Body of pancreas (tissue), 4 donors: Measurements from ENCODE around the gene PRELP. TPM values are rescaled to one million over a fixed set of nuclear protein-coding genes. Genes with fewer than 3 reads are reported as not detected.

Source experiments
- ATAC-seq: fragments of 150-250 bp; one replicate; pipeline ENCODE4 v1.9.1; 2016
- DNase-seq, 4 donors: peaks; one replicate each; pipeline ENCODE4 v3.0.0-alpha.2; 2019
- H3K27ac ChIP-seq, 4 donors: fragments of 200-600 bp; sonication (generic); 1 replicate in 3 of 4; 2 replicates in 1 of 4; pipeline versions ENCODE4 v1.5.1 to v1.6.1; 2016 to 2019; ENCODE audit warnings: mild to moderate bottlenecking in 1 of 4, mixed read lengths in 1 of 4, moderate library complexity in 1 of 4
- H3K27me3 ChIP-seq, 2 donors: fragments of 200-600 bp; sonication (generic); one replicate each; pipeline ENCODE4 v1.6.0; 2016; ENCODE audit warnings: mild to moderate bottlenecking in 1 of 2
- H3K36me3 ChIP-seq, 2 donors: fragments of 200-600 bp; sonication (generic); replicated peaks in 1 of 2; 2 replicates each; pipeline ENCODE4 v1.5.1; 2016; ENCODE audit warnings: low read depth in 2 of 2; ENCODE audit not compliant: insufficient read depth in 1 of 2
- H3K4me1 ChIP-seq: fragments of 200-600 bp; sonication (generic); one replicate; pipeline ENCODE4 v1.6.0; 2016
- H3K4me3 ChIP-seq, 2 donors: fragments of 200-600 bp; sonication (generic); 1 replicate in 1 of 2; 2 replicates in 1 of 2; pipeline ENCODE4 v1.5.1; 2016 to 2019
- H3K9me3 ChIP-seq, 3 donors: fragments of 200-600 bp; sonication (generic); 1 replicate in 2 of 3; 2 replicates in 1 of 3; pipeline ENCODE4 v1.5.1; 2016
- POLR2A ChIP-seq, 3 donors: fragments of 450-650 bp; IDR thresholded peaks; one replicate each; pipeline ENCODE4 v1.6.1; 2016; ENCODE audit warnings: antibody characterized with exemption in 3 of 3, mild to moderate bottlenecking in 2 of 3
- WGBS, 2 donors: methylation state at CpG; one replicate each; pipeline ENCODE4 v1.1.5; 2017; 5-methylcytosine and 5-hydroxymethylcytosine counted together
- intact Hi-C: fragments of 100-400 bp; cut with DNase I; formaldehyde crosslinking; loops from one replicate; pipeline ENCODE4 v1.15.1; 2023
- total RNA-seq, 2 donors: library from RNA; depleted of rRNA; stranded (reverse); fragments of >200 nt; gene quantifications; one replicate each; pipeline ENCODE4 v1.1.0, GENCODE V29; 2016
- TF ChIP-seq, protein P1 (sequence below), 7 experiments: fragments of 450-650 bp in 4 of 7; fragments of 200-600 bp in 3 of 7; sonication (generic) in 3 of 7; IDR thresholded peaks; one replicate each; pipeline ENCODE4 v1.5.1; 2016 to 2019; ENCODE audit warnings: antibody characterized with exemption in 7 of 7

Gene PRELP
- total RNA-seq, 2 donors from 2014 or later: 14.8 to 28.0 TPM

DNA sequence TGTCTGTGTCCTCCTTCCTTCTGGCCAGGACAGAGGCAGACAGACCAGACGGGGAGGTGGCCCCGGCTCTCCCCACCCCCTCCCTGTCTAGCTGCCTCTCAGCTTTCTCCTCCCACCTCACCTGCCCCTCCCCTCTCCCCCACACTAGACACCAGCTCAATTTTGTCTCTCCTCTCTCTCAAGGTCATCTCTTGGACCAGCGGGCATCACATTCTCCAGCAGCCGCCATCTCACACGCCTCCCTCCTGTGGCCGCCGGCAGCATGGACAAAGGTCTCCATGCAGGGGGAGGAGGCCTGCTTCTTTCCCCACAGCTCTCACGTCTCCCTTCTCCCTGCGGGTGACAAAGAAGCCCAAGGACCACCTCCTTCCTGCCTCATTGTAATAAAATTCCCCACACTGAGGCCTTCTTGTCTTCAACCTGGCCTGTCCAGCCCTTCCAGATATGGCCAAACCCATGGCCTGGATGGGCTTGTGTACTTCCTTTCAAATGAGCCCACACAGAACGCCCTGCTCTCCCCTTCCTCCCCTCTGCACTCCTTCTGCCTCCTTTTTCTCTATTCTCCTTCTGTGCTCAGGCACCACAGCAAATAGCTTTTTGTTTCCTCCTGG is 33.0 kb downstream of the PRELP start:
- 52 to 67% methylated on average over 10 of the region's 10 CpGs for WGBS, 2 donors
- H3K4me3 ChIP-seq: no peak overlapping the region
- ATAC-seq (no peak), DNase-seq (no peak)
- no peaks in the 10 kb centered on the region for H3K4me1 ChIP-seq
- H3K27ac ChIP-seq: no peak overlapping the region
- intact Hi-C loops: no loop called here
- H3K36me3 ChIP-seq: no peaks in the 10 kb centered on the region
- no peaks in the 10 kb centered on the region for H3K9me3 ChIP-seq
- TF ChIP-seq POLR2A (IDR thresholded peaks at IDR 0.05): no peak
- TF ChIP-seq, protein P1, sequence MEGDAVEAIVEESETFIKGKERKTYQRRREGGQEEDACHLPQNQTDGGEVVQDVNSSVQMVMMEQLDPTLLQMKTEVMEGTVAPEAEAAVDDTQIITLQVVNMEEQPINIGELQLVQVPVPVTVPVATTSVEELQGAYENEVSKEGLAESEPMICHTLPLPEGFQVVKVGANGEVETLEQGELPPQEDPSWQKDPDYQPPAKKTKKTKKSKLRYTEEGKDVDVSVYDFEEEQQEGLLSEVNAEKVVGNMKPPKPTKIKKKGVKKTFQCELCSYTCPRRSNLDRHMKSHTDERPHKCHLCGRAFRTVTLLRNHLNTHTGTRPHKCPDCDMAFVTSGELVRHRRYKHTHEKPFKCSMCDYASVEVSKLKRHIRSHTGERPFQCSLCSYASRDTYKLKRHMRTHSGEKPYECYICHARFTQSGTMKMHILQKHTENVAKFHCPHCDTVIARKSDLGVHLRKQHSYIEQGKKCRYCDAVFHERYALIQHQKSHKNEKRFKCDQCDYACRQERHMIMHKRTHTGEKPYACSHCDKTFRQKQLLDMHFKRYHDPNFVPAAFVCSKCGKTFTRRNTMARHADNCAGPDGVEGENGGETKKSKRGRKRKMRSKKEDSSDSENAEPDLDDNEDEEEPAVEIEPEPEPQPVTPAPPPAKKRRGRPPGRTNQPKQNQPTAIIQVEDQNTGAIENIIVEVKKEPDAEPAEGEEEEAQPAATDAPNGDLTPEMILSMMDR (IDR thresholded peaks at IDR 0.05): no peak
- no peaks in the 10 kb centered on the region for H3K27me3 ChIP-seq

DNA sequence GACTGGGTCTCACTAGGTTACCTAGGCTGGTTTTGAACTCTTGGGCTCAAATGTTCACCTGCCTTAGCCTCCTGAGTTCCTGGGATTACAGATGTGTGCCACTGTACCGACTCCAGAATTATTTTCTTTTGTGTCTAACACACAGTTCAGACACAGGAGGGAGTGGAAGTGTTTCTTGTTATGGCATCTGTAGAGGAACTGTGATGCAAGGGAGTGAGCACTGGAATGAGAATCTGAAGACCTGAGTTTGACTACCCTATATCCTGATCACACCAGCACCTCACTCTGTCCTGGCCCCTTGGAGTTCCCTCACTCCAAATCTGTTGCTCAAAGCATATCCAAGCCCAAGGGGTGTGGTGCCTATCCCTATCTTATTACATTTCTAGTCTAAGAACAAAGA is 33.5 kb downstream of the PRELP start:
- Histone ChIP-seq H3K4me1 (no peaks in the 10 kb centered on the region), H3K27me3 (no peaks in the 10 kb centered on the region), H3K27ac (no peak overlapping the region), H3K4me3 (no peak overlapping the region), H3K9me3 (no peaks in the 10 kb centered on the region), H3K36me3 (no peaks in the 10 kb centered on the region)
- intact Hi-C loops: no loop called here
- DNase-seq: no peak
- WGBS, 2 donors: 79 to 90% methylated on average over 1 of the region's 1 CpG
- ATAC-seq: no peak
- TF ChIP-seq, protein P1 (IDR thresholded peaks at IDR 0.05): no peak
- TF ChIP-seq POLR2A (IDR thresholded peaks at IDR 0.05): no peak

DNA sequence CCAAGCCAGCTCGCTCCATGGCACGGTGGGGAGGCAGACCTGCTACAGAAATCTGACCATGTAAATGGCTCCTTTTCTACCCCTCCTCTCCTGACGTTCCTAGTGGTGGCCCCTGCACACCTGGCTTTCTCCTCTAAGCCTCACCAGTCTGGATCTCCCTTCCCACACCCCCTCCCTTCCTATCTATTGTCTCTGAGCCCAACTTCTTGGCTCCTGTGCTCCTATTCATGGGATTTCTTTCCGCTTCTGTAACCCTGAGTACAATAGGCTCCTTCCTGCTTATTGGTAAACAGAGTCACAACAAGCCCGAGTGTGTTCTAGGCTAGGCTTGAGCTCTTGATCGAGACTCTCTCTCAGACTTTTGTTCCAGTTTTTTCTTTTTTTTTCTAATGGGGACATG is 35.9 kb downstream of the PRELP start:
- Histone ChIP-seq H3K4me1 (no peaks in the 10 kb centered on the region), H3K27me3 (no peaks in the 10 kb centered on the region), H3K4me3 (no peak overlapping the region), H3K9me3 (no peaks in the 10 kb centered on the region), H3K36me3 (no peaks in the 10 kb centered on the region), H3K27ac (no peak overlapping the region)
- ATAC-seq (no peak), DNase-seq (no peak)
- intact Hi-C loops: no loop called here
- TF ChIP-seq POLR2A (IDR thresholded peaks at IDR 0.05): no peak
- TF ChIP-seq, protein P1 (IDR thresholded peaks at IDR 0.05): no peak
- 69 to 73% methylated on average over 6 of the region's 6 CpGs for WGBS, 2 donors

DNA sequence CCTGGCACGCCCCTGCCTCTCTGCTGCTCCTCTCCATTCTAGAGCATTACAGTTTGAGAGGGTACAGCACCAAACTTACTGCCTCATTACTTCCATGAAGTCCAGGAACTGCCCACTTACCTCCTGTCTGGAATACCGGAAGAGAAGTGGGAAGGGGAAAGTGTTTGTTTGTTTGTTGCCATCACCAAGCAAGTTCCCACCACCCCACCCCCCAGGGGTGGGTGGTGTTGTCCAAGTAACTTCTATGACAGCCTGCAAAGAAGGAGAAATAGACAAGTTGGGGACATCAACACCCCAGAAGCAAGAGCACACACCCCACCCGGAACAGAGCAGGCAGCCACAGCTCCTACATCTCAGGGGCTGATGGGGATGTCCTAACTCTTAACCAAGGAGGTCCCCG is 36.3 kb downstream of the PRELP start:
- TF ChIP-seq, protein P1 (IDR thresholded peaks at IDR 0.05): no peak
- no peak for TF ChIP-seq POLR2A (IDR thresholded peaks at IDR 0.05)
- no peaks in the 10 kb centered on the region for H3K27me3 ChIP-seq
- H3K4me1 ChIP-seq: no peaks in the 10 kb centered on the region
- 90% methylated on average over 4 of the region's 4 CpGs for WGBS, 2 donors
- DNase-seq: no peak
- no peaks in the 10 kb centered on the region for H3K9me3 ChIP-seq
- H3K4me3 ChIP-seq: no peak overlapping the region
- H3K27ac ChIP-seq: no peak overlapping the region
- H3K36me3 ChIP-seq: no peaks in the 10 kb centered on the region
- ATAC-seq: no peak
- intact Hi-C loops: no loop called here

DNA sequence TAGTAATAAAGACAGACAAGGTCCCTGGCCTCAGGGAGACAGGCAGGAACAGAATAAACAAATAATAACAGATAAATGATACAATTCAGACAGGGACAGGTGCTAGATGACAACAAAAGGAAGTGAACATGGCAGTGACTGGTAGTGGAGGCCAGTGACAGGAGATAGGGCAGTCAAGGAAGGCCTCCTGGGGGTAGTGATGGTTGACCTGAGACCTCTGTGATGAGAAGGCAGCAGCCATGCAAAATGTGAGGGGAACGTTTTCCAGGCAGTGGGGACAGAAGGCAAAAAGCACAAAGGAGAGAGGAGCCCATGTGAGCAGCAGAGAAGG is 36.9 kb downstream of the PRELP start:
- Histone ChIP-seq H3K4me1 (no peaks in the 10 kb centered on the region), H3K9me3 (no peaks in the 10 kb centered on the region), H3K4me3 (no peak overlapping the region), H3K27me3 (no peaks in the 10 kb centered on the region), H3K27ac (no peak overlapping the region), H3K36me3 (no peaks in the 10 kb centered on the region)
- ATAC-seq (no peak), DNase-seq (no peak)
- intact Hi-C loops: no loop called here
- no peak for TF ChIP-seq POLR2A (IDR thresholded peaks at IDR 0.05)
- TF ChIP-seq, protein P1 (IDR thresholded peaks at IDR 0.05): no peak
- WGBS, 2 donors: 39 to 58% methylated on average over 1 of the region's 1 CpG
